GM12891 (cell line): ENCODE results near the gene USP17L25.
"Not testable (repeated sequence)": the region's sequence is repeated elsewhere in the genome, so short reads cannot be mapped to it uniquely, and the experiment has no call there.

ENCODE experiments used
- POLR2A ChIP-seq: IDR thresholded peaks from 2 replicates; pipeline ENCODE4 v1.6.1; 2011; ENCODE audit warnings: low read depth, low read length, control low read depth
- SPI1 ChIP-seq: IDR thresholded peaks from 2 replicates; pipeline ENCODE4 v1.6.1; 2011; ENCODE audit warnings: low read depth, low read length, control low read depth
- TAF1 ChIP-seq: IDR thresholded peaks from 2 replicates; pipeline ENCODE4 v1.6.1; 2011; ENCODE audit warnings: low read depth, low read length, control low read depth

GRCh38 chr4:9350866-9351265, 21.2 kb downstream of the USP17L25 start:
- TF ChIP-seq SPI1, POLR2A, TAF1: not testable (repeated sequence)
